Activated T-cell treated with anti-CD3 and anti-CD28 coated beads, Interleukin-2, amount 50 U/mL, for 1 hour (primary cell): ENCODE measurements around the gene PARP9.
"Not testable (repeated sequence)": the region's sequence is repeated elsewhere in the genome, so short reads cannot be mapped to it uniquely, and the experiment has no call there.

Experiments used
- DNase-seq: peaks from one replicate; pipeline ENCODE4 v3.0.0-alpha.2; 2020

PARP9 gene

GRCh38 chr3:122515870-122516269, 48.2 kb downstream of the PARP9 start:
- DNase-seq = no peak

GRCh38 chr3:122515020-122515468, 49.1 kb downstream of the PARP9 start:
- no peak for DNase-seq

GRCh38 chr3:122514123-122515019, 49.7 kb downstream of the PARP9 start, which contains the start of gene KPNA1:
Gene KPNA1 (minus strand): TSS chr3:122514939. CDS start chr3:122496565, 18,374 bp downstream.
- DNase-seq = peak; percentile 88

GRCh38 chr3:122513386-122514122, 50.5 kb downstream of the PARP9 start:
- DNase-seq = no peak

GRCh38 chr3:122512284-122512683, 51.8 kb downstream of the PARP9 start:
- DNase-seq = no peak

GRCh38 chr3:122510878-122511535, 53.1 kb downstream of the PARP9 start:
- no peak for DNase-seq

GRCh38 chr3:122508944-122509343, 55.2 kb downstream of the PARP9 start:
- DNase-seq = not testable (repeated sequence)

- DNase-seq = no peak
Measured at GRCh38 chr3:122508135-122508914, 55.8 kb downstream of the PARP9 start.

- no peak for DNase-seq
Measured at GRCh38 chr3:122506450-122506849, 57.6 kb downstream of the PARP9 start.

GRCh38 chr3:122505676-122506075, 58.4 kb downstream of the PARP9 start:
- DNase-seq = no peak

GRCh38 chr3:122502941-122503340, 61.2 kb downstream of the PARP9 start:
- no peak for DNase-seq

GRCh38 chr3:122502139-122502538, 62.0 kb downstream of the PARP9 start:
- no peak for DNase-seq

- not testable (repeated sequence) for DNase-seq
Measured at GRCh38 chr3:122500964-122501363, 63.1 kb downstream of the PARP9 start.

GRCh38 chr3:122498152-122498551, 65.9 kb downstream of the PARP9 start:
- no peak for DNase-seq

GRCh38 chr3:122497425-122497824, 66.7 kb downstream of the PARP9 start:
- no peak for DNase-seq

GRCh38 chr3:122496508-122496907, 67.6 kb downstream of the PARP9 start:
- DNase-seq = no peak

- DNase-seq = no peak
Measured at GRCh38 chr3:122493296-122493695, 70.8 kb downstream of the PARP9 start.

GRCh38 chr3:122488262-122488973, 75.7 kb downstream of the PARP9 start:
- no peak for DNase-seq

- no peak for DNase-seq
Measured at GRCh38 chr3:122484985-122485384, 79.1 kb downstream of the PARP9 start.

GRCh38 chr3:122481390-122481789, 82.7 kb downstream of the PARP9 start:
- no peak for DNase-seq
